MM.1S (cell line): ENCODE data around the gene SLC9A1.

Experiments used
- CTCF ChIP-seq: fragments of 300-600 bp; sonication (generic); IDR thresholded peaks from 2 replicates; pipeline ENCODE4 v1.5.1; 2016; ENCODE audit warnings: antibody characterized with exemption, low read length, mixed read lengths
- EZH2 ChIP-seq: fragments of 300-600 bp; sonication (generic); optimal IDR thresholded peaks from 2 replicates; pipeline ENCODE3; 2017; ENCODE audit warnings: low read depth, mild to moderate bottlenecking, antibody characterized with exemption, low read length, mixed read lengths

- TF ChIP-seq CTCF (no peak), EZH2 (no peak)
Measured at GRCh38 chr1:27076803-27077202, 78.1 kb downstream of the SLC9A1 start.
